A549 (cell line): ENCODE measurements around the gene LRCOL1.

Experiments used
- HOXB13 ChIP-seq: fragments of 250-450 bp; sonication (Bioruptor Pico); IDR thresholded peaks from 2 replicates; pipeline ENCODE4 v1.5.0; 2020; ENCODE audit warnings: low read depth, mild to moderate bottlenecking, moderate library complexity
- KDM5A ChIP-seq: fragments of 200-600 bp; sonication (generic); IDR thresholded peaks from 2 replicates; pipeline ENCODE4 v1.6.1; 2016; ENCODE audit warnings: antibody characterized with exemption, mild to moderate bottlenecking
- TP53 ChIP-seq: fragments of 250-450 bp; sonication (Bioruptor Pico); IDR thresholded peaks from 2 replicates; pipeline ENCODE4 v1.5.0; 2021; ENCODE audit warnings: mild to moderate bottlenecking, moderate library complexity
- TF ChIP-seq, protein P1 (sequence below): fragments of 150-350 bp; IDR thresholded peaks from 2 replicates; pipeline ENCODE4 v1.6.1; 2014; ENCODE audit warnings: low read depth, mild to moderate bottlenecking, low read length
- TF ChIP-seq, protein P2 (sequence below): fragments of >200 bp; sonication (Bioruptor Twin); formaldehyde crosslinking; IDR thresholded peaks from 3 replicates; pipeline ENCODE4 v1.5.1; 2016

DNA sequence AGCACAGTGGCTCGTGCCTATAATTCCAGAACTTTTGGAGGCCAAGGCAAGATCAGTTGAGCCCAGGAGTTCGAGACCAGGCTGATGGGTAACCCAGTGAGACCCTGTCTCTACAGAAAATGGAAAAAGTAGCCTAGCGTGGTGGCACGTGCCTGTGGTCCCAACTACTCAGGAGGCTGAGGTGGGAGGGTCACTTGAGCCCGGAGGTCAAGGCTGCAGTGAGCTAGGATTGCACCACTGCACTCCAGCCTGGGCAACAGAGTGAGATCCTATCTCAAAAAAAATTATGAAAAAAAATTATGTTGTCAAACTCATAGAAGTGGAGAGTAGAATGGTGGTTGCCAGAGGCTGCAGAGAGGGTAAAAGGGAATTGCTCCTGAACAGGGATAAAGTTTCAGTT, 3.6 kb upstream of the LRCOL1 start:
- TF ChIP-seq, protein P1, sequence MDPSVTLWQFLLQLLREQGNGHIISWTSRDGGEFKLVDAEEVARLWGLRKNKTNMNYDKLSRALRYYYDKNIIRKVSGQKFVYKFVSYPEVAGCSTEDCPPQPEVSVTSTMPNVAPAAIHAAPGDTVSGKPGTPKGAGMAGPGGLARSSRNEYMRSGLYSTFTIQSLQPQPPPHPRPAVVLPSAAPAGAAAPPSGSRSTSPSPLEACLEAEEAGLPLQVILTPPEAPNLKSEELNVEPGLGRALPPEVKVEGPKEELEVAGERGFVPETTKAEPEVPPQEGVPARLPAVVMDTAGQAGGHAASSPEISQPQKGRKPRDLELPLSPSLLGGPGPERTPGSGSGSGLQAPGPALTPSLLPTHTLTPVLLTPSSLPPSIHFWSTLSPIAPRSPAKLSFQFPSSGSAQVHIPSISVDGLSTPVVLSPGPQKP: no peak
- TF ChIP-seq TP53 (CRISPR knock-in tag): no peak
- TF ChIP-seq, protein P2, sequence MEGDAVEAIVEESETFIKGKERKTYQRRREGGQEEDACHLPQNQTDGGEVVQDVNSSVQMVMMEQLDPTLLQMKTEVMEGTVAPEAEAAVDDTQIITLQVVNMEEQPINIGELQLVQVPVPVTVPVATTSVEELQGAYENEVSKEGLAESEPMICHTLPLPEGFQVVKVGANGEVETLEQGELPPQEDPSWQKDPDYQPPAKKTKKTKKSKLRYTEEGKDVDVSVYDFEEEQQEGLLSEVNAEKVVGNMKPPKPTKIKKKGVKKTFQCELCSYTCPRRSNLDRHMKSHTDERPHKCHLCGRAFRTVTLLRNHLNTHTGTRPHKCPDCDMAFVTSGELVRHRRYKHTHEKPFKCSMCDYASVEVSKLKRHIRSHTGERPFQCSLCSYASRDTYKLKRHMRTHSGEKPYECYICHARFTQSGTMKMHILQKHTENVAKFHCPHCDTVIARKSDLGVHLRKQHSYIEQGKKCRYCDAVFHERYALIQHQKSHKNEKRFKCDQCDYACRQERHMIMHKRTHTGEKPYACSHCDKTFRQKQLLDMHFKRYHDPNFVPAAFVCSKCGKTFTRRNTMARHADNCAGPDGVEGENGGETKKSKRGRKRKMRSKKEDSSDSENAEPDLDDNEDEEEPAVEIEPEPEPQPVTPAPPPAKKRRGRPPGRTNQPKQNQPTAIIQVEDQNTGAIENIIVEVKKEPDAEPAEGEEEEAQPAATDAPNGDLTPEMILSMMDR: no peak
- TF ChIP-seq HOXB13 (CRISPR knock-in tag): no peak
- no peak for TF ChIP-seq KDM5A
